ENCODE results near the gene BCLAF1.

DNA sequence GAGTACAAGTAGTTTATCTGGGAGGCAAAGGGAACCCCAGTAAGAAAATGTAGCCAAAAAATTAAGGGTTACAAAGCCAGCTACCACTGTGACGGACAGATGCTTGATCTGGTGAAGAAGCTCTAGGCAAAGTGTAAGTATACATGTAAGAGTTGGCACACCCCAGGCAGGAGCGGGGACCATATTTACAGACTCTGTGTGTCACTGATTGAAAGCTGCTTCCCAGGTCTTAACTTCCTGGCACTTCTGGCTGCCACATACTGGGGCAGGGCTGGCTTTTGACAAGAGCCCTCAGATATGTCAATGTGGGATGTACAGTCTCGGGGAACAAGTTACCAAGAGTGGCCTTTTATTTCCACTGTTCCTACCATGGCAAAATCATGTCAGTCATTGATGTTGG, 48.0 kb upstream of the BCLAF1 start:
- TF ChIP-seq, protein P1, sequence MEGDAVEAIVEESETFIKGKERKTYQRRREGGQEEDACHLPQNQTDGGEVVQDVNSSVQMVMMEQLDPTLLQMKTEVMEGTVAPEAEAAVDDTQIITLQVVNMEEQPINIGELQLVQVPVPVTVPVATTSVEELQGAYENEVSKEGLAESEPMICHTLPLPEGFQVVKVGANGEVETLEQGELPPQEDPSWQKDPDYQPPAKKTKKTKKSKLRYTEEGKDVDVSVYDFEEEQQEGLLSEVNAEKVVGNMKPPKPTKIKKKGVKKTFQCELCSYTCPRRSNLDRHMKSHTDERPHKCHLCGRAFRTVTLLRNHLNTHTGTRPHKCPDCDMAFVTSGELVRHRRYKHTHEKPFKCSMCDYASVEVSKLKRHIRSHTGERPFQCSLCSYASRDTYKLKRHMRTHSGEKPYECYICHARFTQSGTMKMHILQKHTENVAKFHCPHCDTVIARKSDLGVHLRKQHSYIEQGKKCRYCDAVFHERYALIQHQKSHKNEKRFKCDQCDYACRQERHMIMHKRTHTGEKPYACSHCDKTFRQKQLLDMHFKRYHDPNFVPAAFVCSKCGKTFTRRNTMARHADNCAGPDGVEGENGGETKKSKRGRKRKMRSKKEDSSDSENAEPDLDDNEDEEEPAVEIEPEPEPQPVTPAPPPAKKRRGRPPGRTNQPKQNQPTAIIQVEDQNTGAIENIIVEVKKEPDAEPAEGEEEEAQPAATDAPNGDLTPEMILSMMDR (optimal IDR thresholded peaks at IDR 0.05 in 1 of 3, IDR thresholded peaks at IDR 0.05 in 1 of 3, conservative IDR thresholded peaks at IDR 0.05 in 1 of 3; ENCODE audit: extremely low read depth in 1 of 3, insufficient read depth in 2 of 3, low read length in 3 of 3): no peak
- no peak for TF ChIP-seq EZH2 (IDR thresholded peaks at IDR 0.05; ENCODE audit: low read length)

Data from keratinocyte (primary cell).